A673 (cell line): ENCODE results near the gene HOATZ. TPM values are rescaled to one million over a fixed set of nuclear protein-coding genes. Genes with fewer than 3 reads are reported as not detected.

ENCODE experiments used
- Bru-seq: library from RNA; stranded (reverse); fragments of 400-500 nt; gene quantifications from one replicate; lab custom pipeline; 2021; lab: Mats Ljungman, UMichigan
- BruChase-seq, 2 experiments: library from RNA; stranded (reverse); fragments of 400-500 nt; gene quantifications; one replicate each; lab custom pipeline; 2021; lab: Mats Ljungman, UMichigan
- BruUV-seq: library from RNA; stranded (reverse); fragments of 400-500 nt; replicated peaks from 2 replicates; lab custom pipeline; 2021; lab: Mats Ljungman, UMichigan
- CTCF ChIA-PET: fragments of 300-600 bp; sonication (Branson Sonifier 250); formaldehyde crosslinking; loops from one replicate; lab custom pipeline; 2022; ENCODE audit warnings: antibody characterized with exemption; lab: Charles Lee
- POLR2A ChIA-PET: fragments of 300-600 bp; sonication (Branson Sonifier 250); formaldehyde crosslinking; loops from one replicate; lab custom pipeline; 2022; ENCODE audit warnings: antibody characterized with exemption; ENCODE audit not compliant: low non-redundant PET; lab: Charles Lee
- DNase-seq: peaks from one replicate; pipeline ENCODE4 v3.0.0-alpha.2; 2015; ENCODE audit warnings: low spot score
- H3K27ac ChIP-seq: fragments of 200-600 bp; sonication (generic); 2 replicates; pipeline ENCODE4 v1.5.1; 2016; ENCODE audit warnings: mixed run types, low read depth, mild to moderate bottlenecking, mixed read lengths, antibody characterized with exemption, low read length; ENCODE audit not compliant: poor library complexity, severe bottlenecking
- H3K27me3 ChIP-seq: fragments of 200-600 bp; sonication (generic); replicated peaks from 2 replicates; pipeline ENCODE4 v1.6.1; 2017; ENCODE audit warnings: mixed run types, low read depth, mild to moderate bottlenecking, mixed read lengths, antibody characterized with exemption, low read length; ENCODE audit not compliant: insufficient read depth, poor library complexity
- H3K36me3 ChIP-seq: fragments of 200-600 bp; sonication (generic); 2 replicates; pipeline ENCODE4 v1.6.1; 2016; ENCODE audit warnings: mixed run types, mild to moderate bottlenecking, mixed read lengths, antibody characterized with exemption, low read length; ENCODE audit not compliant: insufficient read depth, poor library complexity, severe bottlenecking
- H3K4me1 ChIP-seq: fragments of 200-600 bp; sonication (generic); 2 replicates; pipeline ENCODE4 v1.6.1; 2017; ENCODE audit warnings: mixed run types, mild to moderate bottlenecking, mixed read lengths, antibody characterized with exemption, low read length; ENCODE audit not compliant: insufficient read depth, poor library complexity, severe bottlenecking
- H3K4me3 ChIP-seq: fragments of 200-600 bp; sonication (generic); 2 replicates; pipeline ENCODE4 v1.5.1; 2016; ENCODE audit warnings: low read depth, mixed run types, mild to moderate bottlenecking, mixed read lengths, low read length; ENCODE audit not compliant: poor library complexity, severe bottlenecking
- H3K9me3 ChIP-seq: fragments of 200-600 bp; sonication (generic); 2 replicates; pipeline ENCODE4 v1.6.1; 2016; ENCODE audit warnings: mixed run types, low read depth, mild to moderate bottlenecking, mixed read lengths, antibody characterized with exemption, low read length; ENCODE audit not compliant: poor library complexity, severe bottlenecking
- CTCF ChIP-seq: fragments of 300-800, 200-600 bp; sonication (generic); conservative IDR thresholded peaks from 2 replicates; pipeline ENCODE4 v1.5.1; 2017; ENCODE audit warnings: low read depth, mild to moderate bottlenecking, antibody characterized with exemption, low read length, moderate library complexity, mixed read lengths
- EZH2 ChIP-seq: fragments of 200-600 bp; sonication (generic); IDR thresholded peaks from 2 replicates; pipeline ENCODE4 v1.6.1; 2017; ENCODE audit warnings: borderline replicate concordance, low read depth, mild to moderate bottlenecking, mixed read lengths, antibody characterized with exemption, low read length; ENCODE audit not compliant: poor library complexity, severe bottlenecking
- intact Hi-C: fragments of 100-400 bp; cut with micrococcal nuclease; formaldehyde crosslinking; loops from one replicate; pipeline ENCODE4 v1.10.0; 2022; ENCODE audit not compliant: unreplicated experiment
- long read RNA-seq: library from polyadenylated mRNA; stranded (forward); transcript quantifications from one replicate; pipeline ENCODE4 v2.0.0, GENCODE V29; 2022
- total RNA-seq: library from RNA; stranded (reverse); gene quantifications from 2 replicates; pipeline ENCODE4 v1.2.3, GENCODE V29; 2021

Gene HOATZ
- total RNA-seq (0.58 TPM in 1 of 2 replicates, not detected in the other), Bru-seq, nascent RNA (percentile 7 among the genes with signal in this experiment), BruChase-seq, experiment 1, labeled RNA remaining after a 2-hour chase (percentile 7 among the genes with signal in this experiment), BruChase-seq, experiment 2, labeled RNA remaining after a 6-hour chase (percentile 7 among the genes with signal in this experiment)
- long read RNA-seq = 0 reads

GRCh38 chr11:111514216-111515031 is at the start of gene HOATZ:
HOATZ (plus strand) TSS chr11:111514778; CDS start chr11:111514785, 7 bp downstream.
- ChIA-PET POLR2A (interaction anchor here (0.6 kb wide), 1 partner anchor 327 kb away, joined by 4 read pairs; no protein-coding TSS in a partner anchor), CTCF (interaction anchor here (0.6 kb wide), 1 partner anchor 745 kb away, joined by 3 read pairs; no protein-coding TSS in a partner anchor)
- H3K27me3 ChIP-seq = no peaks in the 10 kb centered on the region
- TF ChIP-seq CTCF (0 out of 2 replicates have a peak, but pooled peaks have one; percentile 40), EZH2 (no peak)
- H3K27ac ChIP-seq = no peak within 1 kb of the TSS
- BruUV-seq = no TSS peak
- no peaks in the 10 kb centered on the region for H3K36me3 ChIP-seq
- peak; percentile 92 for DNase-seq
- peaks cover 15% of the 10 kb centered on the region for H3K4me1 ChIP-seq
- intact Hi-C loops = no loop called here
- H3K4me3 ChIP-seq = peak within 1 kb of the TSS; percentile 31
- no peaks in the 10 kb centered on the region for H3K9me3 ChIP-seq

GRCh38 chr11:111465400-111465799 is 49.2 kb upstream of the HOATZ start:
- ChIA-PET CTCF (no interaction called here), POLR2A (no interaction called here)
- no peaks in the 10 kb centered on the region for H3K36me3 ChIP-seq
- H3K9me3 ChIP-seq = no peaks in the 10 kb centered on the region
- DNase-seq = no peak
- H3K4me1 ChIP-seq = no peaks in the 10 kb centered on the region
- no TSS peak for BruUV-seq
- H3K27me3 ChIP-seq = no peaks in the 10 kb centered on the region
- H3K4me3 ChIP-seq = no peak overlapping the region
- TF ChIP-seq CTCF (no peak), EZH2 (no peak)
- intact Hi-C loops = no loop called here
- H3K27ac ChIP-seq = no peak overlapping the region

- TF ChIP-seq CTCF (no peak), EZH2 (no peak)
- CTCF ChIA-PET = no interaction called here
- intact Hi-C loops = no loop called here
Measured at GRCh38 chr11:111466615-111467014, 48.0 kb upstream of the HOATZ start.

More at GRCh38 chr11:111466615-111467014, 48.0 kb upstream of the HOATZ start:
- Histone ChIP-seq H3K4me1 (no peaks in the 10 kb centered on the region), H3K27ac (no peak overlapping the region), H3K4me3 (no peak overlapping the region), H3K27me3 (no peaks in the 10 kb centered on the region), H3K9me3 (no peaks in the 10 kb centered on the region), H3K36me3 (no peaks in the 10 kb centered on the region)
- DNase-seq = no peak
- POLR2A ChIA-PET = no interaction called here
- no TSS peak for BruUV-seq
